Testis (tissue), 3 donors: ENCODE measurements around the gene ZBTB47. TPM values are rescaled to one million over a fixed set of nuclear protein-coding genes. Genes with fewer than 3 reads are reported as not detected.
A peak's percentile ranks its signal among the peaks of the same experiment; 100 is the strongest.

Source experiments
- DNase-seq: peaks from one replicate; pipeline ENCODE4 v3.0.0-alpha.2; 2019
- H3K27ac ChIP-seq, 2 donors: fragments of 200-600 bp; sonication (generic); one replicate each; pipeline ENCODE4 v1.5.1; 2019
- H3K27me3 ChIP-seq: fragments of 200-600 bp; sonication (generic); one replicate; pipeline ENCODE4 v1.5.1; 2019
- H3K36me3 ChIP-seq: fragments of 200-600 bp; sonication (generic); one replicate; pipeline ENCODE4 v1.5.1; 2017; ENCODE audit warnings: low read depth; ENCODE audit errors: missing control alignments
- H3K4me1 ChIP-seq: fragments of 200-600 bp; sonication (generic); one replicate; pipeline ENCODE4 v1.5.1; 2019
- H3K4me3 ChIP-seq, 2 donors: fragments of 200-600 bp; sonication (generic); one replicate each; pipeline ENCODE4 v1.5.1; 2017 to 2019
- H3K9me3 ChIP-seq: fragments of 200-600 bp; sonication (generic); one replicate; pipeline ENCODE4 v1.5.1; 2017
- POLR2A ChIP-seq: fragments of 450-650 bp; IDR thresholded peaks from one replicate; pipeline ENCODE4 v1.6.1; 2017; ENCODE audit warnings: antibody characterized with exemption, mild to moderate bottlenecking, moderate library complexity
- WGBS, 2 donors: methylation state at CpG; one replicate each; pipeline ENCODE4 v1.1.5; 2018; 5-methylcytosine and 5-hydroxymethylcytosine counted together
- intact Hi-C: fragments of 100-400 bp; cut with DNase I; formaldehyde crosslinking; loops from one replicate; pipeline ENCODE4 v1.15.1; 2023; ENCODE audit warnings: low total_unique reads
- polyA plus RNA-seq: library from polyadenylated mRNA; stranded (reverse); fragments of 350-450 nt; fragmentation: Illumina TruSeq; extraction: RNeasy Lipid Tissue Mini Kit (QIAGEN cat#74804); gene quantifications from one replicate; pipeline ENCODE4 v1.2.3, GENCODE V29; 2014; ENCODE audit warnings: low read depth, low replicate concordance; ENCODE audit not compliant: insufficient read depth
- total RNA-seq, 2 donors: library from RNA; depleted of rRNA; stranded (reverse); fragments of >200 nt; gene quantifications; one replicate each; pipeline ENCODE4 v1.2.3, GENCODE V29; 2016
- TF ChIP-seq, protein P1 (sequence below), 3 experiments: fragments of 450-650 bp in 2 of 3; fragments of 200-600 bp in 1 of 3; sonication (generic) in 1 of 3; IDR thresholded peaks; one replicate each; pipeline ENCODE4 v1.5.1; 2016 to 2019; ENCODE audit warnings: antibody characterized with exemption in 3 of 3, mild to moderate bottlenecking in 2 of 3, moderate library complexity in 1 of 3

ZBTB47 gene
- total and polyA plus RNA-seq, 3 donors from 2014 or later, result 16.7 to 22.8 (median 18.1) TPM

GRCh38 chr3:42684632-42685362 is 31.3 kb downstream of the ZBTB47 start:
- no peak overlapping the region for H3K27ac ChIP-seq
- TF ChIP-seq, protein P1, sequence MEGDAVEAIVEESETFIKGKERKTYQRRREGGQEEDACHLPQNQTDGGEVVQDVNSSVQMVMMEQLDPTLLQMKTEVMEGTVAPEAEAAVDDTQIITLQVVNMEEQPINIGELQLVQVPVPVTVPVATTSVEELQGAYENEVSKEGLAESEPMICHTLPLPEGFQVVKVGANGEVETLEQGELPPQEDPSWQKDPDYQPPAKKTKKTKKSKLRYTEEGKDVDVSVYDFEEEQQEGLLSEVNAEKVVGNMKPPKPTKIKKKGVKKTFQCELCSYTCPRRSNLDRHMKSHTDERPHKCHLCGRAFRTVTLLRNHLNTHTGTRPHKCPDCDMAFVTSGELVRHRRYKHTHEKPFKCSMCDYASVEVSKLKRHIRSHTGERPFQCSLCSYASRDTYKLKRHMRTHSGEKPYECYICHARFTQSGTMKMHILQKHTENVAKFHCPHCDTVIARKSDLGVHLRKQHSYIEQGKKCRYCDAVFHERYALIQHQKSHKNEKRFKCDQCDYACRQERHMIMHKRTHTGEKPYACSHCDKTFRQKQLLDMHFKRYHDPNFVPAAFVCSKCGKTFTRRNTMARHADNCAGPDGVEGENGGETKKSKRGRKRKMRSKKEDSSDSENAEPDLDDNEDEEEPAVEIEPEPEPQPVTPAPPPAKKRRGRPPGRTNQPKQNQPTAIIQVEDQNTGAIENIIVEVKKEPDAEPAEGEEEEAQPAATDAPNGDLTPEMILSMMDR (IDR thresholded peaks at IDR 0.05), result no peak
- no peak for TF ChIP-seq POLR2A
- H3K36me3 ChIP-seq, result no peaks in the 10 kb centered on the region
- no peaks in the 10 kb centered on the region for H3K9me3 ChIP-seq
- peak overlapping the region in 1 of 2 donors; percentile 36 for H3K4me3 ChIP-seq
- intact Hi-C loops, result no loop called here
- WGBS, 2 donors, result 67 to 76% methylated on average over 6 to 7 of the region's 7 CpGs
- H3K4me1 ChIP-seq, result peaks cover 4% of the 10 kb centered on the region
- no peaks in the 10 kb centered on the region for H3K27me3 ChIP-seq
- no peak for DNase-seq

DNA sequence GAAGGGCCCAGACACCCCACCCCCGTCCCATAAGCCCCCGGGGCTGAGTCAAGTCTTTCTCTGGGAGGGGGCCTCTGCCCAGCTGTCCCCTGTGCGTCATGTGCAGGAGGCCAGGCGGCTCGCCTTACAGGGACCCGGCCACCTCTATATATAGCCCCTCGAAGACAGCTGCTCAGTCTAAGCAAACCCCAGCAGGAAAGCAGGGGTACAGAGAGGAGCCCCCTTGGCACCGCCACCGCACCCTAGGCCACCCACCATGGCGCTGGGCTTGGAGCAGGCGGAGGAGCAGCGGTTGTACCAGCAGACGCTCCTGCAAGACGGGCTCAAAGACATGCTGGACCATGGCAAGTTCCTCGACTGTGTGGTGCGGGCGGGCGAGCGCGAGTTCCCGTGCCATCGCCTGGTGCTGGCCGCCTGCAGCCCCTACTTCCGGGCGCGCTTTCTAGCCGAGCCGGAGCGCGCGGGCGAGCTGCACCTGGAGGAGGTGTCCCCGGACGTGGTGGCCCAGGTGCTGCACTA is 31.9 kb downstream of the ZBTB47 start, which contains the start of gene KLHL40:
KLHL40 (plus strand) TSS at position 175 of the 519 bp plus-strand sequence; CDS start at position 257, 82 bp downstream.
- no peak for DNase-seq

DNA sequence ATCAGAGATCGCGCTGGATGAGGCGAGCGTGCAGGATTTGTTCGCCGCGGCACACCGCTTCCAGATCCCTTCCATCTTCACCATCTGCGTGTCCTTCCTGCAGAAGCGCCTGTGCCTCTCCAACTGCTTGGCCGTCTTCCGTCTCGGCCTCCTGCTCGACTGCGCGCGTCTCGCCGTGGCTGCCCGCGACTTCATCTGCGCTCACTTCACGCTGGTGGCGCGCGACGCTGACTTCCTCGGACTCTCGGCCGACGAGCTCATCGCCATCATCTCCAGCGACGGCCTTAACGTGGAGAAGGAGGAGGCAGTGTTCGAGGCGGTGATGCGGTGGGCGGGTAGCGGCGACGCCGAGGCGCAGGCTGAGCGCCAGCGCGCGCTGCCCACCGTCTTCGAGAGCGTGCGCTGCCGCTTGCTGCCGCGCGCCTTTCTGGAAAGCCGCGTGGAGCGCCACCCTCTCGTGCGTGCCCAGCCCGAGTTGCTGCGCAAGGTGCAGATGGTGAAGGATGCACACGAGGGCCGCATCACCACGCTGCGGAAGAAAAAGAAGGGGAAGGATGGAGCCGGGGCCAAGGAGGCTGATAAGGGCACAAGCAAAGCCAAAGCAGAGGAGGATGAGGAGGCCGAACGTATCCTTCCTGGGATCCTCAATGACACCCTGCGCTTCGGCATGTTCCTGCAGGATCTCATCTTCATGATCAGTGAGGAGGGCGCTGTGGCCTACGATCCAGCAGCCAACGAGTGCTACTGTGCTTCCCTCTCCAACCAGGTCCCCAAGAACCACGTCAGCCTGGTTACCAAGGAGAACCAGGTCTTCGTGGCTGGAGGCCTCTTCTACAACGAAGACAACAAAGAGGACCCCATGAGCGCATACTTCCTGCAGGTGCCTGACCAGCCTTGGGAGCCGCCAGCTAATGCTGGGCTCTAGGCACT is 32.7 kb downstream of the ZBTB47 start:
- no peaks in the 10 kb centered on the region for H3K9me3 ChIP-seq
- H3K4me1 ChIP-seq, result peaks cover 4% of the 10 kb centered on the region
- H3K36me3 ChIP-seq, result no peaks in the 10 kb centered on the region
- DNase-seq, result no peak
- WGBS, 2 donors, result 24 to 56% methylated on average over 42 to 79 of the region's 80 CpGs
- H3K27ac ChIP-seq, result no peak overlapping the region
- no peaks in the 10 kb centered on the region for H3K27me3 ChIP-seq
- no peak for TF ChIP-seq POLR2A
- TF ChIP-seq, protein P1 (IDR thresholded peaks at IDR 0.05), result no peak
- H3K4me3 ChIP-seq, result peak overlapping the region; percentile 25 to 36
- intact Hi-C loops, result no loop called here

More for the DNA sequence above, 31.9 kb downstream of the ZBTB47 start, which contains the start of gene KLHL40:
- no peaks in the 10 kb centered on the region for H3K27me3 ChIP-seq
- WGBS, 2 donors, result 44 to 49% methylated on average over 13 to 34 of the region's 34 CpGs
- no peak within 1 kb of the TSS for H3K27ac ChIP-seq
- peaks cover 4% of the 10 kb centered on the region for H3K4me1 ChIP-seq
- peak within 1 kb of the TSS; percentile 25 to 36 for H3K4me3 ChIP-seq
- intact Hi-C loops, result no loop called here
- no peaks in the 10 kb centered on the region for H3K9me3 ChIP-seq
- no peaks in the 10 kb centered on the region for H3K36me3 ChIP-seq
- TF ChIP-seq POLR2A, result no peak
- TF ChIP-seq, protein P1 (IDR thresholded peaks at IDR 0.05), result no peak

DNA sequence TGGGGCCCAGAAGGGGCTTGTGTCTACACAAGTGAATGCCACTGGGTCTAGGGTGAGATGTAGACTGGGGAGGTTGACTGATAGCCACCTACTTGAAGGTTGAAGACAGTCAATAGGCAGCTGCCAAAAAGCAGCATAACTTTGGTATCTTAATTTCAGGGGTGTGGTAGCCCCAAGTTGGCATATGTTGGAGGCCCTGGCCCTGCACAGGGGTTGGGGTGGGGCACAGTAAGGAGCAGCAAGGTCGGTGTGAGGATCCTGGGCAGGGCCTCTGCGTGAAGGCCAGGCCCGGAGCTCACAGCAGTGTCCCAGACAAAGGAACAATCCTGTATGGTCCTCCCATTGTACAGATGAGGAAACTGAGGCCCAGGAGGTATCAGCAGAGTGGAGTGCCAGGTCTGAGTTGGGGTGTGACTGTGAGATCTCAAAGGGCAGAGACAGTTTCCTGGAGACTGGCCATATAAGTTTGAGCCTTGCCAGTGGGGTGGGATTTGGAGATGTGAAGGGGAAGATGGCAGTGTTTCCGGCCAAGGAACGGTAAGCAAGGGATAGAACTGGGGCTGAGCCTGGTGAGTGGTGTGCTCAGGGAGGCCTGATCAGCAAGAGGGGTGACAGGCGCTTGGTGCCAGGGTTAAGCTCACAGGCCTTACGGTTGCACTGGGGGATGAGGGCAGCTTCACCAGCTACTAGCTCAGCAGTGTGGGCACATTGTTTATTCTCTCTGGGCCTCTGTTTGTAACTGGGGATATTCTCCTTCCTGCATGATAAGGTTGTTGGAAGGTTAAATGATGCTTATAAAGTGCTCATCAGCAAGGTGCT is 33.5 kb downstream of the ZBTB47 start:
- no peaks in the 10 kb centered on the region for H3K9me3 ChIP-seq
- TF ChIP-seq POLR2A, result no peak
- TF ChIP-seq, protein P1 (IDR thresholded peaks at IDR 0.05), result no peak
- DNase-seq, result no peak
- no peaks in the 10 kb centered on the region for H3K36me3 ChIP-seq
- H3K27me3 ChIP-seq, result no peaks in the 10 kb centered on the region
- 81 to 88% methylated on average over 5 to 7 of the region's 7 CpGs for WGBS, 2 donors
- intact Hi-C loops, result no loop called here
- H3K4me1 ChIP-seq, result peaks cover 4% of the 10 kb centered on the region
- H3K27ac ChIP-seq, result no peak overlapping the region
- H3K4me3 ChIP-seq, result no peak overlapping the region
